Vagina (tissue), 2 donors: ENCODE measurements around the gene OR51E1. TPM values are rescaled to one million over a fixed set of nuclear protein-coding genes. Genes with fewer than 3 reads are reported as not detected.

Experiments
- DNase-seq, 2 donors: peaks; one replicate each; pipeline ENCODE4 v3.0.0-alpha.2; 2017; ENCODE audit errors: extremely low spot score in 2 of 2
- H3K27ac ChIP-seq: fragments of 200-600 bp; sonication (generic); one replicate; pipeline ENCODE4 v1.5.1; 2019
- H3K27me3 ChIP-seq: fragments of 200-600 bp; sonication (generic); one replicate; pipeline ENCODE4 v1.5.1; 2019
- H3K36me3 ChIP-seq, 2 donors: fragments of 200-600 bp; sonication (generic); one replicate each; pipeline ENCODE4 v1.5.1; 2017 to 2019
- H3K4me1 ChIP-seq: fragments of 200-600 bp; sonication (generic); one replicate; pipeline ENCODE4 v1.5.1; 2019
- H3K4me3 ChIP-seq, 2 donors: fragments of 200-600 bp; sonication (generic); 1 replicate in 1 of 2; 2 replicates in 1 of 2; pipeline ENCODE4 v1.5.1; 2016 to 2019
- H3K9me3 ChIP-seq: fragments of 200-600 bp; sonication (generic); one replicate; pipeline ENCODE4 v1.5.1; 2019
- CTCF ChIP-seq, 3 experiments: fragments of 450-650 bp in 2 of 3; fragments of 200-600 bp in 1 of 3; sonication (generic) in 1 of 3; IDR thresholded peaks; one replicate each; pipeline ENCODE4 v1.5.1; 2017 to 2019; ENCODE audit warnings: antibody characterized with exemption in 3 of 3, mild to moderate bottlenecking in 2 of 3, moderate library complexity in 2 of 3
- POLR2A ChIP-seq, 2 donors: fragments of 450-650 bp; IDR thresholded peaks; one replicate each; pipeline ENCODE4 v1.6.1; 2017; ENCODE audit warnings: antibody characterized with exemption in 2 of 2, mild to moderate bottlenecking in 2 of 2, moderate library complexity in 2 of 2
- POLR2AphosphoS5 ChIP-seq, 2 donors: sonication (generic); formaldehyde crosslinking; IDR thresholded peaks; one replicate each; pipeline ENCODE4 v1.9.0; 2017; ENCODE audit warnings: antibody characterized with exemption in 2 of 2, mild to moderate bottlenecking in 2 of 2, low read depth in 1 of 2; ENCODE audit not compliant: insufficient read depth in 1 of 2
- intact Hi-C: fragments of 100-400 bp; cut with DNase I; formaldehyde crosslinking; loops from one replicate; pipeline ENCODE4 v1.15.1; 2023
- total RNA-seq: library from RNA; depleted of rRNA; stranded (reverse); fragments of >200 nt; gene quantifications from one replicate; pipeline ENCODE4 v1.2.3, GENCODE V29; 2016

The OR51E1 gene
- total RNA-seq, 1 donor from 2014 or later: 0.25 TPM

- Histone ChIP-seq H3K27ac (no peak overlapping the region), H3K9me3 (no peaks in the 10 kb centered on the region), H3K4me3 (no peak overlapping the region), H3K4me1 (peaks cover 8% of the 10 kb centered on the region), H3K36me3 (no peaks in the 10 kb centered on the region), H3K27me3 (no peaks in the 10 kb centered on the region)
- no peak for DNase-seq
- intact Hi-C loops: no loop called here
- no peak for TF ChIP-seq POLR2AphosphoS5 (IDR thresholded peaks at IDR 0.05; ENCODE audit: insufficient read depth in 1 of 2, low read depth in 1 of 2)
- TF ChIP-seq CTCF (IDR thresholded peaks at IDR 0.05): no peak
- TF ChIP-seq POLR2A (IDR thresholded peaks at IDR 0.05): no peak
These were observed 706 bp upstream of the OR51E1 start for GRCh38 chr11:4643076-4643475.

DNA sequence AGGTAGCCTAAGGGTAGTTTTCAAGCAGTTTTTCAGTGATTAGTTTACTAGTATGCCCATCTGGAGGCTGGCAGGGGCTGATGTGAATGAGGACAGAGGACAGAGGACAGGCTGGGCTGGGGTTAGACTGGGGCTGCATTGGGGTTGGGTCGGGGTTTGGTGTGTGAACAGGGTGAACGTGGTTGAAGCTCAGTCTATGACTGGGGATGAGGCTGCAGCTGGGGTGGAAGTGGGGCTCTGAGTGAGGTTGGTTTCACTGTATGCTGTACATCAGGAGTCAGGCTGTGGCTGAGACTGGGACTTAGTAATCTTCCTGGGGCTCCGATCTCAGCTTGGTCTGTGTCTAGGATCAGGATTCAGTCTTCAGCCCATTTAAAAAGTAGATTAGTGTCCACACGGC, 451 bp downstream of the OR51E1 start:
- DNase-seq: no peak
- intact Hi-C loops: no loop called here
- H3K4me3 ChIP-seq: no peak overlapping the region
- no peaks in the 10 kb centered on the region for H3K27me3 ChIP-seq
- peaks cover 8% of the 10 kb centered on the region for H3K4me1 ChIP-seq
- H3K36me3 ChIP-seq: no peaks in the 10 kb centered on the region
- TF ChIP-seq CTCF (IDR thresholded peaks at IDR 0.05) (no peak), POLR2AphosphoS5 (IDR thresholded peaks at IDR 0.05; ENCODE audit: insufficient read depth in 1 of 2, low read depth in 1 of 2) (no peak), POLR2A (IDR thresholded peaks at IDR 0.05) (no peak)
- no peaks in the 10 kb centered on the region for H3K9me3 ChIP-seq
- H3K27ac ChIP-seq: no peak overlapping the region

GRCh38 chr11:4645974-4646373, 2.2 kb downstream of the OR51E1 start:
- Histone ChIP-seq H3K27me3 (no peaks in the 10 kb centered on the region), H3K36me3 (no peaks in the 10 kb centered on the region), H3K27ac (no peak overlapping the region), H3K9me3 (no peaks in the 10 kb centered on the region), H3K4me1 (peaks cover 8% of the 10 kb centered on the region), H3K4me3 (no peak overlapping the region)
- DNase-seq: no peak
- intact Hi-C loops: no loop called here
- TF ChIP-seq CTCF (IDR thresholded peaks at IDR 0.05): no peak
- no peak for TF ChIP-seq POLR2A (IDR thresholded peaks at IDR 0.05)
- no peak for TF ChIP-seq POLR2AphosphoS5 (IDR thresholded peaks at IDR 0.05; ENCODE audit: insufficient read depth in 1 of 2, low read depth in 1 of 2)

- no peak overlapping the region for H3K27ac ChIP-seq
These were observed 4.0 kb downstream of the OR51E1 start for GRCh38 chr11:4647766-4648165.

More at GRCh38 chr11:4647766-4648165, 4.0 kb downstream of the OR51E1 start:
- Histone ChIP-seq H3K4me1 (peaks cover 8% of the 10 kb centered on the region), H3K27me3 (no peaks in the 10 kb centered on the region), H3K36me3 (no peaks in the 10 kb centered on the region), H3K4me3 (no peak overlapping the region), H3K9me3 (no peaks in the 10 kb centered on the region)
- TF ChIP-seq CTCF (IDR thresholded peaks at IDR 0.05) (no peak), POLR2AphosphoS5 (IDR thresholded peaks at IDR 0.05; ENCODE audit: insufficient read depth in 1 of 2, low read depth in 1 of 2) (no peak), POLR2A (IDR thresholded peaks at IDR 0.05) (no peak)
- intact Hi-C loops: no loop called here
- DNase-seq: no peak
